ENCODE data around the gene ZNF784. TPM values are rescaled to one million over a fixed set of nuclear protein-coding genes. Genes with fewer than 3 reads are reported as not detected.

The ZNF784 gene
- total and polyA plus RNA-seq, 2 of the 13 experiments (the other 11 are each of a cell fraction or from before 2014, with no cell fraction given): 4.1 to 4.2 TPM

- TF ChIP-seq CREB3 (CRISPR knock-in tag; IDR thresholded peaks at IDR 0.05) (no peak), ZNF780A (CRISPR knock-in tag; IDR thresholded peaks at IDR 0.05) (no peak), ZNF468 (CRISPR knock-in tag; IDR thresholded peaks at IDR 0.05) (no peak), GRHL1 (CRISPR knock-in tag; conservative IDR thresholded peaks at IDR 0.05) (no peak), ZNF883 (CRISPR knock-in tag; IDR thresholded peaks at IDR 0.05; ENCODE audit: not compliant biosample characterization) (no peak), ZBTB26 (CRISPR knock-in tag; IDR thresholded peaks at IDR 0.05; ENCODE audit: borderline replicate concordance) (no peak), RAD51 (IDR thresholded peaks at IDR 0.05; ENCODE audit: borderline replicate concordance) (no peak), ZNF383 (CRISPR knock-in tag; IDR thresholded peaks at IDR 0.05; ENCODE audit: borderline replicate concordance) (no peak), GPBP1L1 (CRISPR knock-in tag; IDR thresholded peaks at IDR 0.05) (no peak), GFI1 (CRISPR knock-in tag; IDR thresholded peaks at IDR 0.05; ENCODE audit: borderline replicate concordance) (0 out of 2 replicates have a peak, but pooled peaks have one; percentile 63), ZC3H13 (CRISPR knock-in tag; IDR thresholded peaks at IDR 0.05) (no peak; the same call in 1 of the 2 replicates), FOXJ3 (CRISPR knock-in tag; IDR thresholded peaks at IDR 0.05; ENCODE audit: borderline replicate concordance) (no peak), ELF1 (CRISPR knock-in tag; IDR thresholded peaks at IDR 0.05) (no peak), ISL2 (CRISPR knock-in tag; IDR thresholded peaks at IDR 0.05) (0 out of 2 replicates have a peak, but pooled peaks have one; percentile 29), ZBTB2 (CRISPR knock-in tag; IDR thresholded peaks at IDR 0.05; ENCODE audit: low read depth) (peak; percentile 44; the same call in 1 of the 2 replicates), IKZF5 (CRISPR knock-in tag; IDR thresholded peaks at IDR 0.05) (peak; percentile 71; the same call in 1 of the 2 replicates), DBP (CRISPR knock-in tag; IDR thresholded peaks at IDR 0.05; ENCODE audit: not compliant biosample characterization) (no peak), ZNF329 (CRISPR knock-in tag; IDR thresholded peaks at IDR 0.05; ENCODE audit: low read depth) (peak; percentile 57; the same call in 1 of the 2 replicates), FOXO1 (CRISPR knock-in tag; IDR thresholded peaks at IDR 0.05) (no peak)
Observed at GRCh38 chr19:55647732-55648584, 23.6 kb upstream of the ZNF784 start, which contains the start of gene CCDC106 (continued).

All from HepG2 (cell line).